HG03520 (cell line): ENCODE results near the gene KANSL1.

Experiments
- ATAC-seq: cut with Tn5 transposase; IDR thresholded peaks from one replicate; pipeline ENCODE4 v1.9.1; 2021; ENCODE audit warnings: mild to moderate bottlenecking, moderate library complexity; ENCODE audit not compliant: unreplicated experiment

Gene KANSL1

GRCh38 chr17:46085522-46085921 lies 107.7 kb downstream of the KANSL1 start:
- ATAC-seq, result no peak

GRCh38 chr17:46082257-46082656 lies 111.0 kb downstream of the KANSL1 start:
- ATAC-seq, result no peak

GRCh38 chr17:46081018-46081320 lies 112.3 kb downstream of the KANSL1 start:
- no peak for ATAC-seq

- no peak for ATAC-seq
Observed at GRCh38 chr17:46080118-46081017, 112.9 kb downstream of the KANSL1 start.

GRCh38 chr17:46078675-46079074 lies 114.6 kb downstream of the KANSL1 start:
- no peak for ATAC-seq

- ATAC-seq, result no peak
Observed at GRCh38 chr17:46074540-46074939, 118.7 kb downstream of the KANSL1 start.

- no peak for ATAC-seq
Observed at GRCh38 chr17:46072998-46073397, 120.2 kb downstream of the KANSL1 start.

- no peak for ATAC-seq
Observed at GRCh38 chr17:46071796-46072195, 121.4 kb downstream of the KANSL1 start.

GRCh38 chr17:46064460-46064859 lies 128.8 kb downstream of the KANSL1 start:
- ATAC-seq, result no peak

- no peak for ATAC-seq
Observed at GRCh38 chr17:46063241-46063640, 130.0 kb downstream of the KANSL1 start.

GRCh38 chr17:46061435-46061834 lies 131.8 kb downstream of the KANSL1 start:
- no peak for ATAC-seq

GRCh38 chr17:46060461-46060860 lies 132.8 kb downstream of the KANSL1 start:
- no peak for ATAC-seq

- ATAC-seq, result no peak
Observed at GRCh38 chr17:46059486-46059885, 133.7 kb downstream of the KANSL1 start.

GRCh38 chr17:46057366-46057765 lies 135.9 kb downstream of the KANSL1 start:
- no peak for ATAC-seq

- no peak for ATAC-seq
Observed at GRCh38 chr17:46056800-46057304, 136.4 kb downstream of the KANSL1 start.

GRCh38 chr17:46053911-46054534 lies 139.2 kb downstream of the KANSL1 start:
- ATAC-seq, result no peak

GRCh38 chr17:46049656-46050055 lies 143.6 kb downstream of the KANSL1 start:
- no peak for ATAC-seq

GRCh38 chr17:46047856-46048255 lies 145.4 kb downstream of the KANSL1 start:
- no peak for ATAC-seq

GRCh38 chr17:46047398-46047797 lies 145.8 kb downstream of the KANSL1 start:
- ATAC-seq, result no peak

GRCh38 chr17:46046957-46047356 lies 146.3 kb downstream of the KANSL1 start:
- no peak for ATAC-seq

- ATAC-seq, result no peak
Observed at GRCh38 chr17:46045639-46046038, 147.6 kb downstream of the KANSL1 start.

GRCh38 chr17:46044989-46045388 lies 148.2 kb downstream of the KANSL1 start:
- ATAC-seq, result no peak
